GM23338 (cell line): Measurements from ENCODE around the gene SLC8B1. TPM values are rescaled to one million over a fixed set of nuclear protein-coding genes. Genes with fewer than 3 reads are reported as not detected.

Experiments
- ATAC-seq: fragments of 200-7000 bp; cut with Tn5 transposase; 3 replicates; pipeline ENCODE4 v1.9.1; 2020
- DNase-seq: peaks from one replicate; pipeline ENCODE4 v3.0.0-alpha.2; 2015; ENCODE audit warnings: low spot score
- H2AFZ ChIP-seq: fragments of 200-600 bp; sonication (generic); 2 replicates; pipeline ENCODE4 v1.8.0; 2016; ENCODE audit warnings: antibody characterized with exemption, mild to moderate bottlenecking, moderate library complexity
- H3F3A ChIP-seq: fragments of 200-600 bp; sonication (generic); replicated peaks from 2 replicates; pipeline ENCODE4 v1.8.0; 2017; ENCODE audit warnings: antibody characterized with exemption, mixed run types, low read depth
- H3K27ac ChIP-seq: fragments of 200-600 bp; sonication (generic); 2 replicates; pipeline ENCODE4 v1.6.1; 2016; ENCODE audit warnings: low read depth
- H3K27me3 ChIP-seq: fragments of 200-600 bp; sonication (generic); 2 replicates; pipeline ENCODE4 v1.8.0; 2016; ENCODE audit warnings: mild to moderate bottlenecking, mixed run types, moderate library complexity; ENCODE audit not compliant: insufficient read depth
- H3K36me3 ChIP-seq: fragments of 200-600 bp; sonication (generic); 2 replicates; pipeline ENCODE4 v1.8.0; 2016; ENCODE audit warnings: mild to moderate bottlenecking; ENCODE audit not compliant: insufficient read depth
- H3K4me1 ChIP-seq: fragments of 200-600 bp; sonication (generic); 2 replicates; pipeline ENCODE4 v1.8.0; 2016; ENCODE audit warnings: mild to moderate bottlenecking, moderate library complexity; ENCODE audit not compliant: insufficient read depth
- H3K4me2 ChIP-seq: fragments of 200-600 bp; sonication (generic); 2 replicates; pipeline ENCODE4 v1.7.1; 2017; ENCODE audit warnings: mixed run types
- H3K4me3 ChIP-seq: fragments of 200-600 bp; sonication (generic); 2 replicates; pipeline ENCODE4 v1.6.1; 2016; ENCODE audit warnings: mixed run types
- H3K79me2 ChIP-seq: fragments of 200-600 bp; sonication (generic); replicated peaks from 2 replicates; pipeline ENCODE4 v1.8.0; 2017; ENCODE audit warnings: mild to moderate bottlenecking; ENCODE audit not compliant: insufficient read depth
- H3K9me2 ChIP-seq: fragments of 200-600 bp; sonication (generic); 2 replicates; pipeline ENCODE4 v1.8.0; 2017; ENCODE audit not compliant: insufficient read depth
- H4K20me1 ChIP-seq: fragments of 200-600 bp; sonication (generic); replicated peaks from 2 replicates; pipeline ENCODE4 v1.8.0; 2017; ENCODE audit warnings: mild to moderate bottlenecking; ENCODE audit not compliant: insufficient read depth
- H3K27ac Mint-ChIP-seq: 2 replicates; pipeline ENCODE4 v1.8.0; 2020; ENCODE audit warnings: inconsistent platforms, mild to moderate bottlenecking, moderate library complexity, mixed read lengths
- H3K27me3 Mint-ChIP-seq: 3 replicates; pipeline ENCODE4 v1.8.0; 2022; ENCODE audit warnings: low read depth, mild to moderate bottlenecking, moderate library complexity, mixed read lengths, inconsistent platforms; ENCODE audit not compliant: insufficient read depth, poor library complexity
- H3K36me3 Mint-ChIP-seq: 3 replicates; pipeline ENCODE4 v1.8.0; 2021; ENCODE audit warnings: low read depth, mild to moderate bottlenecking, inconsistent platforms, moderate library complexity, mixed read lengths
- H3K4me1 Mint-ChIP-seq: 3 replicates; pipeline ENCODE4 v1.8.0; 2020; ENCODE audit warnings: mild to moderate bottlenecking, inconsistent platforms, mixed read lengths
- H3K4me3 Mint-ChIP-seq: 3 replicates; pipeline ENCODE4 v1.8.0; 2021; ENCODE audit warnings: moderate library complexity, mild to moderate bottlenecking, inconsistent platforms, mixed read lengths
- H3K9me3 Mint-ChIP-seq: 3 replicates; pipeline ENCODE4 v1.8.0; 2020; ENCODE audit warnings: moderate library complexity, mild to moderate bottlenecking, inconsistent platforms, mixed read lengths
- CREB1 ChIP-seq: fragments of 250-450 bp; sonication (Bioruptor Pico); IDR thresholded peaks from 2 replicates; pipeline ENCODE4 v1.5.0; 2020; ENCODE audit warnings: low read depth, mild to moderate bottlenecking, moderate library complexity
- CTCF ChIP-seq, 2 experiments: fragments of 200-600 bp in 1 of 2; sonication (generic) in 1 of 2; conservative IDR thresholded peaks; 2 replicates each; pipeline versions ENCODE4 v1.5.1 to v1.6.1; 2016 to 2017; ENCODE audit warnings: antibody characterized with exemption in 2 of 2, low read depth in 2 of 2, mild to moderate bottlenecking in 2 of 2, moderate library complexity in 1 of 2
- ETS1 ChIP-seq: IDR thresholded peaks from 2 replicates; pipeline ENCODE4 v1.6.1; 2016; ENCODE audit warnings: antibody characterized with exemption
- EZH2 ChIP-seq: fragments of 200-600 bp; sonication (generic); IDR thresholded peaks from one replicate; pipeline ENCODE4 v1.8.0; 2017; ENCODE audit warnings: antibody characterized with exemption, mild to moderate bottlenecking, low read depth; ENCODE audit not compliant: unreplicated experiment
- EZH2phosphoT487 ChIP-seq: fragments of 200-600 bp; sonication (generic); IDR thresholded peaks from one replicate; pipeline ENCODE4 v1.8.1; 2018; ENCODE audit warnings: antibody characterized with exemption; ENCODE audit not compliant: unreplicated experiment
- JUNB ChIP-seq: IDR thresholded peaks from one replicate; pipeline ENCODE4 v1.6.1; 2016; ENCODE audit warnings: antibody characterized with exemption; ENCODE audit not compliant: unreplicated experiment
- NANOG ChIP-seq: IDR thresholded peaks from 2 replicates; pipeline ENCODE4 v1.6.1; 2016; ENCODE audit warnings: antibody characterized with exemption, borderline replicate concordance
- POLR2AphosphoS5 ChIP-seq: IDR thresholded peaks from 2 replicates; pipeline ENCODE4 v1.6.1; 2016; ENCODE audit warnings: antibody characterized with exemption, low read depth
- REST ChIP-seq: IDR thresholded peaks from one replicate; pipeline ENCODE4 v1.6.1; 2018; ENCODE audit warnings: antibody characterized with exemption; ENCODE audit not compliant: unreplicated experiment
- STAT1 ChIP-seq: IDR thresholded peaks from one replicate; pipeline ENCODE4 v1.6.1; 2016; ENCODE audit warnings: antibody characterized with exemption; ENCODE audit not compliant: unreplicated experiment
- ZNF114 ChIP-seq: fragments of 250-450 bp; sonication (Bioruptor Pico); IDR thresholded peaks from 2 replicates; pipeline ENCODE4 v1.5.0; 2020; ENCODE audit warnings: mild to moderate bottlenecking, moderate library complexity
- ZNF331 ChIP-seq: fragments of 250-450 bp; sonication (Bioruptor Pico); IDR thresholded peaks from 2 replicates; pipeline ENCODE4 v1.5.0; 2020; ENCODE audit warnings: low read depth, mild to moderate bottlenecking, moderate library complexity
- polyA plus RNA-seq: library from polyadenylated mRNA; unstranded; fragments of >200 nt; fragmentation: Nextera tagmentation; extraction: Ambion mirVana; gene quantifications from 2 replicates; pipeline ENCODE4 v1.2.1, GENCODE V29; 2016
- total RNA-seq: library from RNA; depleted of rRNA; stranded (reverse); fragments of >200 nt; shearing (Covaris generic); gene quantifications from 2 replicates; pipeline ENCODE4 v1.2.3, GENCODE V29; 2014

The SLC8B1 gene
- total and polyA plus RNA-seq, 2 experiments from 2014 or later = 6.0 to 8.9 TPM

- TF ChIP-seq JUNB (no peak), ZNF114 (CRISPR knock-in tag) (no peak), STAT1 (no peak), CTCF (conservative IDR thresholded peaks at IDR 0.05; ENCODE audit: low read depth in 2 of 2) (no peak), NANOG (no peak), POLR2AphosphoS5 (no peak), ETS1 (no peak), ZNF331 (CRISPR knock-in tag) (no peak), EZH2 (no peak)
Observed at GRCh38 chr12:113296557-113297213, 38.2 kb downstream of the SLC8B1 start (continued).

GRCh38 chr12:113295886-113296556 lies 38.9 kb downstream of the SLC8B1 start:
- Histone ChIP-seq H3K4me3 (no peak overlapping the region), H3K4me1 (peaks cover 8% of the 10 kb centered on the region; the same call in 1 of the 2 replicates), H3K27me3 (no peaks in the 10 kb centered on the region), H3K4me2 (no peak overlapping the region), H3K36me3 (no peaks in the 10 kb centered on the region), H3K9me2 (no peaks in the 10 kb centered on the region), H2AFZ (no peak overlapping the region), H3F3A (no peaks in the 10 kb centered on the region), H3K27ac (0 out of 2 replicates have a peak overlapping the region, but pooled peaks have one; percentile 45), H3K79me2 (no peaks in the 10 kb centered on the region), H4K20me1 (no peaks in the 10 kb centered on the region)
- Mint-ChIP-seq H3K36me3 (peaks cover 10% of the 10 kb centered on the region), H3K4me3 (no peak overlapping the region), H3K4me1 (peaks cover 13% of the 10 kb centered on the region), H3K27me3 (peaks cover 10% of the 10 kb centered on the region), H3K27ac (no peak overlapping the region; the same call in 1 of the 2 replicates), H3K9me3 (no peaks in the 10 kb centered on the region; the same call in 2 of the 3 replicates)
- DNase-seq (no peak), ATAC-seq (no peak)
- TF ChIP-seq NANOG = no peak
- no peak for TF ChIP-seq JUNB
- TF ChIP-seq REST = no peak
- TF ChIP-seq POLR2AphosphoS5 = no peak
- TF ChIP-seq EZH2 = no peak
- no peak for TF ChIP-seq EZH2phosphoT487
- TF ChIP-seq ZNF331 (CRISPR knock-in tag) = no peak
- no peak for TF ChIP-seq CTCF (conservative IDR thresholded peaks at IDR 0.05; ENCODE audit: low read depth in 2 of 2)
- no peak for TF ChIP-seq STAT1
- no peak for TF ChIP-seq CREB1 (CRISPR knock-in tag)
